ENCODE data around the gene TCTN1.

Gene TCTN1

DNA sequence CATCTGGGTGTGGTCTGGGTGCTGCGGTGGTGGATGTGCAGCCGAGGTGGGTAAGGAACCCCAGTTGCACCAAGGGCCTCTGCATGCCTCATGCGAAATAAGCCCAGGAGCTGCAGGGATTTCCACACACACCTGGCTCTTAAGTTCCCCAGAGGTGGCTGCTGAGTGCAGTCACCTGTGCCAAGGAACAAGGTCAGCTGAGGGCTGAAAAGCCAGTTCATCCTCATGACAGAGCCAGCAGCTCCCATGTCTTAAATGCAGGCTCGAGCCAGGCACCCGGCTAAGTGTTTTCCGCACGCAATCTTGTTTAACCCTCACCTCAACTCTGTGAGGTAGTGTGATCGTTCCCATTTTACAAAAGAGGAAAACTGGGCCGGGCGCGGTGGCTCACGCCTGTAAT is 65.3 kb downstream of the TCTN1 start:
- no peak for DNase-seq

- no peak for DNase-seq
Observed at GRCh38 chr12:110680032-110680431, 66.1 kb downstream of the TCTN1 start.

DNA sequence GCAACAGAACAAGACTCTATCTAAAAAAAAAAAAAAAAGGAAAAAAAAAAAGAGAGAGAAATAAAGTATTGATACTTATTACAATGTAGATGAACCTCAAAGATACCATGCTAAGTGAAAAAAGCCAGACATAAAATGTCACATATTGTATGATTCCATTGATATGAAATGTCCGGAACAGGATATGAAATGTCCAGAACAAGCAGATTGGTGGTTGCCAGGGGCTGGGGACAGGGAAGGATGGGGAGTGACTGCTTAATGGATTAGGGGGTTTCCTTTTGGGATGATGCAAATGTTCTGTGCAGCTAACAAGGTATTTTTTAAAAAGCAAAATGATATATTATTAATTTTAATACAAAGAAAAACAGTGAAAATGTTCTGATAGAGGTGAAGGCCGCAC is 70.0 kb downstream of the TCTN1 start:
- no peak for DNase-seq

DNA sequence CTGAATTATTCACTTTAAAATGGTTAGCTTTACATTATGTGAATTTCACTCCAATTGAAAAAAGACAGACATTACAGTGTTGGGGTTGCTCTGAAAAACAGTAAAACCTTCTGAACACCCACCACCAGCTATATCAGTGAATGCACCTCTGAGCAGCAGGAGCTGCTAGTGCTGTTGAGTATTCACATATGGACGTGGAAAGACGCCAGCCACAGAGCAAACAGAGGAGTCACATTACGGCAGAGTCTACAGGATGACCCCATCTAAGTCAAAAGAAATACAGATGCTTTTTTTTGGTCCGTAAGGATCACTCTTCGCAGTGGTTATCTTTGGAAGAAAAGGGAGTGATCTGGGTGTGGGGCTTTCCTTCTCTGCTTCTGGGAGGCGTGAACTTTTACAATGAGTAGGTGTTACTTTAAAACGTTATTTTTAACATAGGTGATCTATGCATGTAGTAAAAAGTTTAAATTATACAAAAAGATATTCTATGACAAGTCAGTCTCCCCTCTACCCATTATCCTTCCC is 70.4 kb downstream of the TCTN1 start:
- DNase-seq, result no peak

GRCh38 chr12:110686294-110686903 is 72.5 kb downstream of the TCTN1 start:
- no peak for DNase-seq

- peak in 1 of 51 donors; percentile 17 for DNase-seq
Observed at GRCh38 chr12:110687396-110688169, 73.7 kb downstream of the TCTN1 start.

GRCh38 chr12:110688446-110689280 is 74.7 kb downstream of the TCTN1 start, which contains the start of gene HVCN1:
TSS of gene HVCN1 (minus strand) at chr12:110689115. CDS start at chr12:110683245, 5,870 bp downstream.
- DNase-seq, result peak in 23 of 51 donors; percentile 8 to 57 (median 27)

DNA sequence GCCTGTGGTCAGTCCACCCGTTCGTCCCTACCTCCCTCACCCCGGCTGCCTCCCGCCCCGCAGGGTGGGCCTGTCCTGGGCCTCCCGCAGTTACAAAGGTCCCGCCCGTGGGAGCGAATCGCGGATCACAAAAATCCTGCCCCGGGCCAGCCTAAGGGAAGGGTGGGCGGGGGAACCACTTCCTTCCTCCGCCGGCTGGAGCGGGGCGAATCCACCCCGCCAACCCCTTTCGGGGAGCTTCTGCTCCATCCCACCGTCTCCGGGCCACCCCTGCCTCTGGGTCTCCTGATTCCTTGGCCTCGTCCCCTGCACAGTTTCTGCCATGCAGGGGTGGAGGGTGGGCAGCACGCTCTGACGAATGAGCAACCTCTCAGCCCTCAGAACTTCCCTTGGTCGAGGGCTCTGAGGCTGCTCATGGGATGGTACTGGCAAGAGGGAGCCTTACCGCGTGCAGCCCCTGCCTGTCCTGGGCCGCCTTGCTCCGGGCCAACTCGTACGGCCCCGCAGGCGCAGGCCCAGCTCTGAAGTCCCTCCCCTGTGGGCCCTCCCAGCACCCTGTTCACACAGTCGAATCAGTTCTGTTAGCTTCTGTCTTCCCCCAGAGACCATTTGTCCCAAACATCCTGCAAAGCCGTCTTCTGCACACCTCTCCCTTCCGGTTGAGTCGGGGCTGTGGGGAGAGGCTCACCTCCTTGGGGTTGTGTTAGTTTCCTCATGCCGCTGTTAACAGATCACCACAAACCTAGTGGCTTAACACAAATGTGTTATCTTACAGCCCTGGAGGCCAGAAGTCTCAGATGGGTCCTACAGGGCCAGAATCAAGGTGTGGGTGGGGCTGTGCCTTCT is 75.6 kb downstream of the TCTN1 start:
- DNase-seq, result peak in 19 of 51 donors; percentile 8 to 57 (median 29)

DNA sequence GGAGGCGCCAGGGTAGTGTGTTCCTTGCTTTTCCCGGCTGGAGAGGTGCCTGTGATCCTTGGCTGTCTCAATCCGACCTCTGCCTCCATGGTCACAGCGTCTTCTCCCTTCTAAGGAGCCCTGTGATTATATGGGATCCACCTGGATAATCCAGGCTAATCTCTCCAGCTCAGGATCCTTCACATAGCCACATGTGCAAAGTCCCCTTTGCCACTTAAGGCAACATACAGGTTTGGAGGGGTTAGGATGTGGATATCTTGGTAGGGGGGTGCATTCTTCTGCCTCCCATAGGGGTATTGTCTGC is 76.2 kb downstream of the TCTN1 start:
- no peak for DNase-seq

DNA sequence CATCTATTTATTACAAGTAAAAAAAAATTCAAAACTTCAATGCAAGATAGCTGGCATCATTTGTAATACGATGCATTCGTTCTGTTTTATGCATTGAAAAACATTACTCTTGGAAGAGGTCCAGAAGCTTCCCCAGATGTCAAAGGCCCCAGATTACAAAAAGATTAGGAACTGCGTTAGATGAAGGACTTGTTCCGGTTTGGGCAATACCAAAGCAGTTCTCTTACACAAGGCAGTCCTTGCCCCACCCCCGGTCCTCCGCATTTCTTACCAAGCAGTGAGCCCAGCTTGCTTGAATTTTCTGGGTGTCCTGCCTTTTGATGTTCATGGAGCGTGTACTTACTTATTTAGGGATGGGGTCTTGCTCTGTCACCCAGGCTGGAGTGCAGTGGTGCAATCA is 79.8 kb downstream of the TCTN1 start:
- peak in 3 of 51 donors; percentile 12 to 18 (median 16) for DNase-seq

GRCh38 chr12:110694330-110694901 is 80.5 kb downstream of the TCTN1 start:
- peak in 22 of 51 donors; percentile 6 to 47 (median 20) for DNase-seq

GRCh38 chr12:110696283-110696682 is 82.4 kb downstream of the TCTN1 start:
- DNase-seq, result no peak

GRCh38 chr12:110697236-110697635 is 83.3 kb downstream of the TCTN1 start:
- DNase-seq, result no peak

DNA sequence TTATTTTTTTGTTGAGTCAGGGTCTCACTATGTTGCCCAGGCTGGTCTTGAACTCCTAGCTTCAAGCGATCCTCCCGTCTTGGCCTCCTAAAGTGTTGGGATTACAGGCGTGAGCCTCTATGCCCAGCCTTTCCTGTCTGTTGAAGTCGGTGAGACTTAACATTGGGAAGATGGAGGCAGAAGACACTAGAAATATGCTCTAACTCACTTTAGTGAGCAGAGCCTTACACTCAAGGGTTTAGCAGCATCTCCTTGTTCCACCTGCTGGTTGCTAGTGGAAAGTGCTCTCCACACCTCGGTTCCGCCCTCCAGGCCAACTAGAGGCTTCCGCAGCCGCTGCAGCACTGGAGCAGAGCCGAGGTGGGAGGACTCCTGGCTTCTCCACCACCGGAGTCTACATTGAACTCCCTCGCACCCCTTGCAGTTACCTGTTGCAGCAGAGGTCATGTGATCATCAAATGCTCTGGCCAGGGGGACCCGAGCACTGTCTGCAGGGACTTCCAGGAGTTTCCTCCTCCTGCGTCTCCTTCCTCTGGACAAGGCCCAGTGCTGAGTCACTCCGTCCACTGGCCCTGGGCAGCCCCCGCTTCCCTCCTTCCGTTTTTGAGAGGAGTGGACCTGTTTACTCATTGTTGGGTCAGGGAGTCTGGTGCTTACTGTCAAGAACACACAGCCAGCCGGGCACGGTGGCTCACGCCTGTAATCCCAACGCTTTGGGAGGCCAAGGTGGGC is 84.4 kb downstream of the TCTN1 start:
- peak in 35 of 51 donors; percentile 11 to 74 (median 38) for DNase-seq
